Hepatocyte (in vitro differentiated cells): ENCODE data around the gene TRIM37.

ENCODE experiments used
- EZH2 ChIP-seq: fragments of 200-600 bp; sonication (generic); IDR thresholded peaks from 2 replicates; pipeline ENCODE4 v1.6.1; 2016; ENCODE audit warnings: antibody characterized with exemption, mild to moderate bottlenecking, borderline replicate concordance
- EZH2phosphoT487 ChIP-seq: fragments of 200-600 bp; sonication (generic); IDR thresholded peaks from one replicate; pipeline ENCODE4 v1.6.1; 2018; ENCODE audit warnings: antibody characterized with exemption, mild to moderate bottlenecking, low read depth, moderate library complexity; ENCODE audit not compliant: unreplicated experiment, severe bottlenecking
- TF ChIP-seq, protein P1 (sequence below): fragments of 200-600 bp; sonication (generic); IDR thresholded peaks from 2 replicates; pipeline ENCODE4 v1.5.1; 2016; ENCODE audit warnings: antibody characterized with exemption, mild to moderate bottlenecking; ENCODE audit not compliant: poor library complexity

- TF ChIP-seq, protein P1, sequence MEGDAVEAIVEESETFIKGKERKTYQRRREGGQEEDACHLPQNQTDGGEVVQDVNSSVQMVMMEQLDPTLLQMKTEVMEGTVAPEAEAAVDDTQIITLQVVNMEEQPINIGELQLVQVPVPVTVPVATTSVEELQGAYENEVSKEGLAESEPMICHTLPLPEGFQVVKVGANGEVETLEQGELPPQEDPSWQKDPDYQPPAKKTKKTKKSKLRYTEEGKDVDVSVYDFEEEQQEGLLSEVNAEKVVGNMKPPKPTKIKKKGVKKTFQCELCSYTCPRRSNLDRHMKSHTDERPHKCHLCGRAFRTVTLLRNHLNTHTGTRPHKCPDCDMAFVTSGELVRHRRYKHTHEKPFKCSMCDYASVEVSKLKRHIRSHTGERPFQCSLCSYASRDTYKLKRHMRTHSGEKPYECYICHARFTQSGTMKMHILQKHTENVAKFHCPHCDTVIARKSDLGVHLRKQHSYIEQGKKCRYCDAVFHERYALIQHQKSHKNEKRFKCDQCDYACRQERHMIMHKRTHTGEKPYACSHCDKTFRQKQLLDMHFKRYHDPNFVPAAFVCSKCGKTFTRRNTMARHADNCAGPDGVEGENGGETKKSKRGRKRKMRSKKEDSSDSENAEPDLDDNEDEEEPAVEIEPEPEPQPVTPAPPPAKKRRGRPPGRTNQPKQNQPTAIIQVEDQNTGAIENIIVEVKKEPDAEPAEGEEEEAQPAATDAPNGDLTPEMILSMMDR, result no peak
- TF ChIP-seq EZH2, result no peak
- TF ChIP-seq EZH2phosphoT487, result no peak
These were observed 43.3 kb upstream of the TRIM37 start for GRCh38 chr17:59149841-59150511.
